Trophoblast cell (in vitro differentiated cells and primary cell): Measurements from ENCODE around the gene PPP1R13L.

Source experiments
- DNase-seq, 2 donors: peaks; one replicate each; pipeline ENCODE4 v3.0.0-alpha.2; 2016
- H2AFZ ChIP-seq: 2 replicates; pipeline ENCODE4 v1.6.1; 2013; ENCODE audit warnings: low read length, moderate library complexity, mild to moderate bottlenecking; ENCODE audit not compliant: insufficient read depth, poor library complexity
- H2AK5ac ChIP-seq: 2 replicates; pipeline ENCODE4 v1.6.1; 2013; ENCODE audit warnings: mild to moderate bottlenecking, low read length
- H2BK120ac ChIP-seq: 2 replicates; pipeline ENCODE4 v1.6.1; 2013; ENCODE audit warnings: low read length, mild to moderate bottlenecking, moderate library complexity; ENCODE audit not compliant: insufficient read depth, poor library complexity
- H2BK12ac ChIP-seq: 2 replicates; pipeline ENCODE4 v1.6.1; 2013; ENCODE audit warnings: mild to moderate bottlenecking, low read length, moderate library complexity
- H2BK5ac ChIP-seq: 2 replicates; pipeline ENCODE4 v1.6.1; 2013; ENCODE audit warnings: low read length, low read depth, moderate library complexity, mild to moderate bottlenecking; ENCODE audit not compliant: poor library complexity
- H3K14ac ChIP-seq: 2 replicates; pipeline ENCODE4 v1.6.1; 2013; ENCODE audit warnings: mild to moderate bottlenecking, low read length
- H3K18ac ChIP-seq: 2 replicates; pipeline ENCODE4 v1.6.1; 2013; ENCODE audit warnings: mild to moderate bottlenecking, low read length
- H3K23ac ChIP-seq: 2 replicates; pipeline ENCODE4 v1.6.1; 2013; ENCODE audit warnings: low read length
- H3K27ac ChIP-seq: 2 replicates; pipeline ENCODE4 v1.5.1; 2013; ENCODE audit warnings: low read depth, mild to moderate bottlenecking, inconsistent platforms, low read length, moderate library complexity
- H3K27me3 ChIP-seq: 2 replicates; pipeline ENCODE4 v1.6.1; 2013; ENCODE audit warnings: inconsistent platforms, mild to moderate bottlenecking, low read length, moderate library complexity; ENCODE audit not compliant: insufficient read depth
- H3K36me3 ChIP-seq, 2 experiments: 1 replicate in 1 of 2; 2 replicates in 1 of 2; pipeline ENCODE4 v1.6.1; 2013; ENCODE audit warnings: low read length in 2 of 2, mild to moderate bottlenecking in 2 of 2, moderate library complexity in 1 of 2; ENCODE audit not compliant: insufficient read depth in 2 of 2, control insufficient read depth in 1 of 2
- H3K4ac ChIP-seq: 2 replicates; pipeline ENCODE4 v1.6.1; 2013; ENCODE audit warnings: low read depth, mild to moderate bottlenecking, low read length, moderate library complexity
- H3K4me1 ChIP-seq, 2 experiments: 1 replicate in 1 of 2; 2 replicates in 1 of 2; pipeline ENCODE4 v1.6.1; 2013; ENCODE audit warnings: low read length in 2 of 2, mild to moderate bottlenecking in 2 of 2, moderate library complexity in 1 of 2; ENCODE audit not compliant: insufficient read depth in 2 of 2, control insufficient read depth in 1 of 2
- H3K4me2 ChIP-seq: 2 replicates; pipeline ENCODE4 v1.6.1; 2013; ENCODE audit warnings: inconsistent platforms, mild to moderate bottlenecking, low read length, moderate library complexity
- H3K4me3 ChIP-seq: 2 replicates; pipeline ENCODE4 v1.5.1; 2013; ENCODE audit warnings: mild to moderate bottlenecking, low read depth, low read length, inconsistent platforms
- H3K79me1 ChIP-seq: one replicate; pipeline ENCODE4 v1.6.1; 2013; ENCODE audit warnings: low read length
- H3K79me2 ChIP-seq: 2 replicates; pipeline ENCODE4 v1.6.1; 2013; ENCODE audit warnings: low read length, mild to moderate bottlenecking; ENCODE audit not compliant: control insufficient read depth, insufficient read depth, poor library complexity
- H3K9ac ChIP-seq: 2 replicates; pipeline ENCODE4 v1.6.1; 2013; ENCODE audit warnings: mild to moderate bottlenecking, low read length
- H3K9me3 ChIP-seq: 2 replicates; pipeline ENCODE4 v1.6.1; 2013; ENCODE audit warnings: low read depth, mild to moderate bottlenecking, control low read depth, inconsistent platforms, low read length; ENCODE audit not compliant: insufficient read depth
- H4K12ac ChIP-seq: 2 replicates; pipeline ENCODE4 v1.6.1; 2013; ENCODE audit warnings: low read depth, mild to moderate bottlenecking, low read length, moderate library complexity
- H4K8ac ChIP-seq: 2 replicates; pipeline ENCODE4 v1.6.1; 2013; ENCODE audit warnings: low read depth, mild to moderate bottlenecking, low read length, moderate library complexity
- H4K91ac ChIP-seq: one replicate; pipeline ENCODE4 v1.6.1; 2013; ENCODE audit warnings: low read depth, mild to moderate bottlenecking, low read length, moderate library complexity
- WGBS: extraction: QIAGEN DNeasy Blood & Tissue Kit; methylation state at CpG from one replicate; pipeline ENCODE4 v1.1.7; 2013; ENCODE audit warnings: missing lambda C conversion rate; ENCODE audit not compliant: insufficient read length, insufficient coverage; ENCODE audit errors: extremely low coverage; 5-methylcytosine and 5-hydroxymethylcytosine counted together

Gene PPP1R13L

GRCh38 chr19:45442408-45442777, 37.5 kb upstream of the PPP1R13L start:
- H3K79me2 ChIP-seq = peaks cover 10% of the 10 kb centered on the region
- no peak overlapping the region for H4K12ac ChIP-seq
- H3K23ac ChIP-seq = no peak overlapping the region
- peak overlapping the region; percentile 56 for H4K91ac ChIP-seq
- no peak overlapping the region for H3K9ac ChIP-seq
- peaks cover 29% of the 10 kb centered on the region for H3K79me1 ChIP-seq
- H3K4me2 ChIP-seq = no peak overlapping the region
- no peak overlapping the region for H2AK5ac ChIP-seq
- peak overlapping the region; percentile 18 for H2BK120ac ChIP-seq
- H2BK5ac ChIP-seq = no peak overlapping the region
- H3K9me3 ChIP-seq = no peaks in the 10 kb centered on the region
- no CpG with 5 or more reads among the region's 2 CpGs for WGBS
- H2BK12ac ChIP-seq = peak overlapping the region; percentile 39
- H3K4ac ChIP-seq = no peak overlapping the region
- no peak overlapping the region for H3K4me3 ChIP-seq
- H3K18ac ChIP-seq = no peak overlapping the region
- peaks cover 11 to 22% of the 10 kb centered on the region in 2 experiments for H3K4me1 ChIP-seq
- no peak overlapping the region for H4K8ac ChIP-seq
- H2AFZ ChIP-seq = no peak overlapping the region
- DNase-seq = no peak
- no peaks in the 10 kb centered on the region for H3K36me3 ChIP-seq
- H3K27me3 ChIP-seq = no peaks in the 10 kb centered on the region
- no peak overlapping the region for H3K14ac ChIP-seq
- H3K27ac ChIP-seq = peak overlapping the region; percentile 41

- peak overlapping the region; percentile 31 for H3K14ac ChIP-seq
- no peak overlapping the region for H3K18ac ChIP-seq
- WGBS = no CpG with 5 or more reads among the region's 9 CpGs
- H2AK5ac ChIP-seq = no peak overlapping the region
- no peaks in the 10 kb centered on the region for H3K27me3 ChIP-seq
- no peak overlapping the region for H4K12ac ChIP-seq
- peak overlapping the region; percentile 15 for H2BK5ac ChIP-seq
- H3K9ac ChIP-seq = no peak overlapping the region
- H3K79me1 ChIP-seq = peaks cover 29% of the 10 kb centered on the region
- H3K27ac ChIP-seq = peak overlapping the region; percentile 38
- DNase-seq = peak; percentile 86 to 90
- H4K8ac ChIP-seq = peak overlapping the region; percentile 7
- H3K23ac ChIP-seq = no peak overlapping the region
- H3K79me2 ChIP-seq = peaks cover 10% of the 10 kb centered on the region
- H3K4ac ChIP-seq = no peak overlapping the region
- no peak overlapping the region for H2AFZ ChIP-seq
- peaks cover 11 to 22% of the 10 kb centered on the region in 2 experiments for H3K4me1 ChIP-seq
- no peak overlapping the region for H3K4me2 ChIP-seq
- H3K4me3 ChIP-seq = no peak overlapping the region
- H4K91ac ChIP-seq = peak overlapping the region; percentile 93
- peak overlapping the region; percentile 64 for H2BK12ac ChIP-seq
- no peaks in the 10 kb centered on the region for H3K36me3 ChIP-seq
- no peak overlapping the region for H2BK120ac ChIP-seq
- no peaks in the 10 kb centered on the region for H3K9me3 ChIP-seq
Observed at GRCh38 chr19:45440873-45441654, 36.2 kb upstream of the PPP1R13L start.

- peak overlapping the region; percentile 37 for H2BK12ac ChIP-seq
- H3K4me1 ChIP-seq = peaks cover 11 to 22% of the 10 kb centered on the region in 2 experiments
- H3K36me3 ChIP-seq = no peaks in the 10 kb centered on the region
- no peaks in the 10 kb centered on the region for H3K9me3 ChIP-seq
- peak overlapping the region; percentile 76 for H3K18ac ChIP-seq
- H2AFZ ChIP-seq = peak overlapping the region; percentile 44
- peaks cover 29% of the 10 kb centered on the region for H3K79me1 ChIP-seq
- H3K4ac ChIP-seq = peak overlapping the region; percentile 24
- no peak overlapping the region for H3K27ac ChIP-seq
- no peak overlapping the region for H3K9ac ChIP-seq
- H2AK5ac ChIP-seq = peak overlapping the region; percentile 5
- H3K79me2 ChIP-seq = peaks cover 10% of the 10 kb centered on the region
- H3K14ac ChIP-seq = peak overlapping the region; percentile 22
- peak overlapping the region; percentile 99 for H2BK120ac ChIP-seq
- peak overlapping the region; percentile 21 for H4K12ac ChIP-seq
- DNase-seq = peak in 1 of 2 donors; percentile 59
- no CpG with 5 or more reads among the region's 9 CpGs for WGBS
- H3K23ac ChIP-seq = no peak overlapping the region
- H2BK5ac ChIP-seq = peak overlapping the region; percentile 0
- H4K91ac ChIP-seq = peak overlapping the region; percentile 93
- H3K4me3 ChIP-seq = peak overlapping the region; percentile 76
- peak overlapping the region; percentile 90 for H4K8ac ChIP-seq
- peak overlapping the region; percentile 71 for H3K4me2 ChIP-seq
- H3K27me3 ChIP-seq = no peaks in the 10 kb centered on the region
Observed at GRCh38 chr19:45440259-45440638, 35.4 kb upstream of the PPP1R13L start.

- peak overlapping the region; percentile 66 for H2BK12ac ChIP-seq
- H3K14ac ChIP-seq = peak overlapping the region; percentile 95
- H3K4me1 ChIP-seq = peaks cover 11 to 19% of the 10 kb centered on the region in 2 experiments
- peak overlapping the region; percentile 72 for H3K4ac ChIP-seq
- H3K36me3 ChIP-seq = no peaks in the 10 kb centered on the region
- no CpG with 5 or more reads among the region's 78 CpGs for WGBS
- peak overlapping the region; percentile 95 for H2BK5ac ChIP-seq
- H3K4me3 ChIP-seq = peak overlapping the region; percentile 76
- H3K9me3 ChIP-seq = no peaks in the 10 kb centered on the region
- H4K91ac ChIP-seq = peak overlapping the region; percentile 93
- peak overlapping the region; percentile 71 for H3K4me2 ChIP-seq
- H3K23ac ChIP-seq = no peak overlapping the region
- peak overlapping the region; percentile 99 for H2BK120ac ChIP-seq
- H3K79me1 ChIP-seq = peaks cover 29% of the 10 kb centered on the region
- H4K8ac ChIP-seq = peak overlapping the region; percentile 90
- H3K9ac ChIP-seq = peak overlapping the region; percentile 50
- peak overlapping the region; percentile 89 for H3K18ac ChIP-seq
- peak overlapping the region; percentile 80 for H4K12ac ChIP-seq
- H3K27ac ChIP-seq = peak overlapping the region; percentile 57
- no peak overlapping the region for H2AK5ac ChIP-seq
- H3K79me2 ChIP-seq = peaks cover 10% of the 10 kb centered on the region
- H2AFZ ChIP-seq = peak overlapping the region; percentile 95
- H3K27me3 ChIP-seq = no peaks in the 10 kb centered on the region
- DNase-seq = peak; percentile 58 to 80
Observed at GRCh38 chr19:45439569-45440258, 34.8 kb upstream of the PPP1R13L start.
